IMR-90 (cell line): Measurements from ENCODE around the gene OR5B17. TPM values are rescaled to one million over a fixed set of nuclear protein-coding genes. Genes with fewer than 3 reads are reported as not detected.
A peak's percentile ranks its signal among the peaks of the same experiment; 100 is the strongest.

Experiments
- ATAC-seq: fragments of 200-7000 bp; cut with Tn5 transposase; 2 replicates; pipeline ENCODE4 v1.9.1; 2020; ENCODE audit warnings: low read depth, mild to moderate bottlenecking, moderate library complexity
- BruUV-seq: library from RNA; stranded (reverse); fragments of 400-500 nt; replicated peaks from 2 replicates; lab custom pipeline; 2021; lab: Mats Ljungman, UMichigan
- CTCF ChIA-PET: fragments of 300-600 bp; formaldehyde crosslinking; extraction: SDS; loops from one replicate; lab custom pipeline; 2021; ENCODE audit warnings: antibody characterized with exemption; lab: Yijun Ruan, JAX
- POLR2A ChIA-PET: fragments of 300-600 bp; sonication (Branson Sonifier 250); formaldehyde crosslinking; loops from one replicate; lab custom pipeline; 2022; ENCODE audit warnings: antibody characterized with exemption; ENCODE audit not compliant: unreplicated experiment; lab: Charles Lee
- DNase-seq: peaks from one replicate; pipeline ENCODE4 v3.0.0; 2013
- H2AFZ ChIP-seq: replicated peaks from 2 replicates; pipeline ENCODE3; 2013; ENCODE audit warnings: low read length, mild to moderate bottlenecking; ENCODE audit not compliant: poor library complexity
- H2AK5ac ChIP-seq: 2 replicates; pipeline ENCODE4 v1.6.1; 2013; ENCODE audit warnings: low read depth, low read length, inconsistent platforms
- H2AK9ac ChIP-seq: replicated peaks from 2 replicates; pipeline ENCODE3; 2013; ENCODE audit warnings: mild to moderate bottlenecking, low read depth, low read length, moderate library complexity; ENCODE audit not compliant: poor library complexity
- H2BK120ac ChIP-seq: 2 replicates; pipeline ENCODE4 v1.6.1; 2013; ENCODE audit warnings: low read depth, low read length, inconsistent platforms
- H2BK15ac ChIP-seq: 3 replicates; pipeline ENCODE4 v1.6.1; 2013; ENCODE audit warnings: low read depth, low read length, inconsistent platforms
- H2BK20ac ChIP-seq: 2 replicates; pipeline ENCODE4 v1.6.1; 2013; ENCODE audit warnings: low read depth, mild to moderate bottlenecking, inconsistent platforms, low read length, moderate library complexity
- H2BK5ac ChIP-seq: 2 replicates; pipeline ENCODE4 v1.6.1; 2013; ENCODE audit warnings: mild to moderate bottlenecking, low read depth, low read length, inconsistent platforms; ENCODE audit not compliant: poor library complexity, severe bottlenecking
- H3K14ac ChIP-seq: replicated peaks from 2 replicates; pipeline ENCODE4 v1.6.1; 2013; ENCODE audit warnings: low read depth, low read length, inconsistent platforms
- H3K18ac ChIP-seq: 2 replicates; pipeline ENCODE4 v1.6.1; 2013; ENCODE audit warnings: low read depth, low read length, control low read depth
- H3K23ac ChIP-seq: 2 replicates; pipeline ENCODE4 v1.6.1; 2013; ENCODE audit warnings: low read depth, low read length, inconsistent platforms
- H3K27ac ChIP-seq: 2 replicates; pipeline ENCODE4 v1.5.1; 2013; ENCODE audit warnings: mild to moderate bottlenecking, control low read depth, low read length; ENCODE audit not compliant: insufficient read depth
- H3K27me3 ChIP-seq: 2 replicates; pipeline ENCODE4 v1.6.1; 2013; ENCODE audit warnings: low read length; ENCODE audit not compliant: control insufficient read depth, insufficient read depth
- H3K36me3 ChIP-seq: 2 replicates; pipeline ENCODE4 v1.6.1; 2013; ENCODE audit warnings: low read length, mixed read lengths; ENCODE audit not compliant: control insufficient read depth, insufficient read depth
- H3K4ac ChIP-seq: 2 replicates; pipeline ENCODE4 v1.6.1; 2013; ENCODE audit warnings: low read depth, low read length, inconsistent platforms
- H3K4me1 ChIP-seq: 2 replicates; pipeline ENCODE4 v1.6.1; 2013; ENCODE audit warnings: low read length, mixed read lengths; ENCODE audit not compliant: control insufficient read depth, insufficient read depth
- H3K4me2 ChIP-seq: 2 replicates; pipeline ENCODE4 v1.6.1; 2013; ENCODE audit warnings: low read depth, mild to moderate bottlenecking, control low read depth, low read length, moderate library complexity
- H3K4me3 ChIP-seq: 2 replicates; pipeline ENCODE4 v1.5.1; 2013; ENCODE audit warnings: low read depth, mild to moderate bottlenecking, control low read depth, low read length, moderate library complexity; ENCODE audit not compliant: insufficient read depth
- H3K56ac ChIP-seq: 2 replicates; pipeline ENCODE4 v1.6.1; 2013; ENCODE audit warnings: low read length, inconsistent platforms; ENCODE audit not compliant: insufficient read depth; ENCODE audit errors: extremely low read depth
- H3K79me1 ChIP-seq, 2 experiments: 2 replicates each; pipeline ENCODE4 v1.6.1; 2013; ENCODE audit warnings: low read length in 2 of 2, inconsistent platforms in 1 of 2, low read depth in 1 of 2
- H3K9ac ChIP-seq: 2 replicates; pipeline ENCODE4 v1.6.1; 2013; ENCODE audit warnings: low read depth, low read length, control low read depth
- H3K9me1 ChIP-seq: 2 replicates; pipeline ENCODE4 v1.6.1; 2013; ENCODE audit warnings: low read length, inconsistent platforms; ENCODE audit not compliant: insufficient read depth
- H3K9me3 ChIP-seq: 2 replicates; pipeline ENCODE4 v1.6.1; 2013; ENCODE audit warnings: low read length; ENCODE audit not compliant: control insufficient read depth, insufficient read depth
- H4K20me1 ChIP-seq: 2 replicates; pipeline ENCODE4 v1.6.1; 2013; ENCODE audit warnings: low read length, inconsistent platforms; ENCODE audit not compliant: insufficient read depth
- H4K5ac ChIP-seq: 2 replicates; pipeline ENCODE4 v1.6.1; 2013; ENCODE audit warnings: mild to moderate bottlenecking, low read depth, low read length, control low read depth
- H4K8ac ChIP-seq, 2 experiments: 2 replicates each; pipeline ENCODE4 v1.6.1; 2013; ENCODE audit warnings: low read depth in 2 of 2, low read length in 2 of 2, control low read depth in 1 of 2, inconsistent platforms in 1 of 2
- H4K91ac ChIP-seq: 2 replicates; pipeline ENCODE4 v1.6.1; 2013; ENCODE audit warnings: low read depth, low read length, inconsistent platforms; ENCODE audit not compliant: insufficient read depth
- BHLHE40 ChIP-seq: fragments of 150-350 bp; IDR thresholded peaks from 2 replicates; pipeline ENCODE4 v1.6.1; 2016; ENCODE audit warnings: mild to moderate bottlenecking, low read depth, low read length
- CHD1 ChIP-seq: IDR thresholded peaks from 2 replicates; pipeline ENCODE4 v1.6.1; 2012; ENCODE audit warnings: low read depth, low read length, improper control_type of control experiment
- CTCF ChIP-seq: conservative IDR thresholded peaks from 2 replicates; pipeline ENCODE4 v1.5.1; 2012; ENCODE audit warnings: mild to moderate bottlenecking, low read depth, low read length, improper control_type of control experiment
- FOS ChIP-seq: fragments of 150-350 bp; IDR thresholded peaks from 2 replicates; pipeline ENCODE4 v1.6.1; 2016; ENCODE audit warnings: low read depth, low read length
- MAZ ChIP-seq: IDR thresholded peaks from 2 replicates; pipeline ENCODE4 v1.6.1; 2012; ENCODE audit warnings: low read depth, mild to moderate bottlenecking, low read length, improper control_type of control experiment, moderate library complexity, borderline replicate concordance
- MXI1 ChIP-seq: IDR thresholded peaks from 2 replicates; pipeline ENCODE4 v1.6.1; 2012; ENCODE audit warnings: low read depth, mild to moderate bottlenecking, low read length, moderate library complexity, borderline replicate concordance
- NFE2L2 ChIP-seq: fragments of 150-350 bp; IDR thresholded peaks from 2 replicates; pipeline ENCODE4 v1.6.1; 2016; ENCODE audit warnings: low read depth, mild to moderate bottlenecking, low read length
- POLR2A ChIP-seq: IDR thresholded peaks from 2 replicates; pipeline ENCODE4 v1.6.1; 2012; ENCODE audit warnings: mild to moderate bottlenecking, low read depth, low read length
- RCOR1 ChIP-seq: IDR thresholded peaks from 2 replicates; pipeline ENCODE4 v1.6.1; 2012; ENCODE audit warnings: mild to moderate bottlenecking, low read length, improper control_type of control experiment; ENCODE audit not compliant: insufficient replicate concordance
- RFX5 ChIP-seq: IDR thresholded peaks from 2 replicates; pipeline ENCODE4 v1.8.0; 2012; ENCODE audit warnings: low read depth, mild to moderate bottlenecking, low read length, moderate library complexity
- SMC3 ChIP-seq: fragments of 150-350 bp; IDR thresholded peaks from 2 replicates; pipeline ENCODE4 v1.6.1; 2016; ENCODE audit warnings: low read depth, mild to moderate bottlenecking, antibody characterized with exemption, low read length, moderate library complexity
- WGBS, 2 experiments: methylation state at CpG; one replicate each; pipeline versions ENCODE4 v1.1.5 to v1.1.7; 2013; ENCODE audit warnings: missing lambda C conversion rate in 2 of 2; ENCODE audit not compliant: insufficient read length in 1 of 2; ENCODE audit errors: extremely low coverage in 2 of 2; 5-methylcytosine and 5-hydroxymethylcytosine counted together
- dilution Hi-C: fragments of 300-500 bp; cut with HindIII; formaldehyde crosslinking; loops from one replicate; pipeline ENCODE4 v1.14.3; 2018; ENCODE audit warnings: low sequenced_read_pairs; ENCODE audit not compliant: unreplicated experiment
- in situ Hi-C: fragments of 300-500 bp; cut with MboI; formaldehyde crosslinking; loops from 3 replicates; pipeline ENCODE4 v1.14.3; 2019; ENCODE audit warnings: low sequenced_read_pairs, inconsistent platforms, mixed read lengths
- intact Hi-C: fragments of 100-400 bp; cut with micrococcal nuclease; formaldehyde crosslinking; loops from 2 replicates; pipeline ENCODE4 v1.10.0; 2022
- polyA plus RNA-seq, 3 experiments: library from polyadenylated mRNA; depleted of rRNA; stranded (reverse); fragments of >200 nt; gene quantifications; 2 replicates each; pipeline ENCODE4 v1.2.3, GENCODE V29; 2012; ENCODE audit warnings: low replicate concordance in 1 of 3
- total RNA-seq: library from RNA; depleted of rRNA; stranded (reverse); fragments of >200 nt; gene quantifications from 2 replicates; pipeline ENCODE4 v1.2.3, GENCODE V29; 2012

OR5B17 gene
- total and polyA plus RNA-seq, 2 of the 4 experiments (the other 2 are of a cell fraction) = not detected

DNA sequence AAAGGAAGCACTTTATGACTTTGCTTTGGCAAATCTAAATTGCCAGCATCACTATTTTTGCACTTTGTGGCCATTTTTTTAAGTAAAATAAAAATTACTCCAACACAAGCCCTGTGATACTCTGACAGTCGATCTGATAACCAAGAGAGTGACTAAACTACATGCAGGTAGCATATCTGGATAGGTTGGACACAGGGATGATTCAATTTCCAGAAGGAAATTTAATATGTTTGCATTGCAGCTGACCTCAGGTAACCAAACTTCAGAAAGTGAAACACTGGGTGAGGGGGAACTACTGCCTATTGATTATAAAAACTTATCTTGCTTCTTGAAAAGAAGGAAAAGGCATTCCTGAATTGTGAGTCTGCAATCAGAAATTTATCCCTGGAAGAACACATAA lies 33.9 kb upstream of the OR5B17 start:
- Histone ChIP-seq H3K27ac (peak overlapping the region; percentile 93; the same call in 1 of the 2 replicates), H3K4me1 (peaks cover 16% of the 10 kb centered on the region; the same call in 1 of the 2 replicates)
- BruUV-seq = no TSS peak

More for the DNA sequence above, 33.9 kb upstream of the OR5B17 start:
- no peak overlapping the region for H3K4me3 ChIP-seq
- peak overlapping the region; percentile 91 for H3K56ac ChIP-seq
- no peak overlapping the region for H2AFZ ChIP-seq
- ChIA-PET CTCF (interaction anchor here (1.4 kb wide), 1 partner anchor 120 kb away, joined by 4 read pairs; no protein-coding TSS in a partner anchor), POLR2A (interaction anchor here (1.2 kb wide), 1 partner anchor 116 kb away, joined by 4 read pairs; no protein-coding TSS in a partner anchor)
- no peak overlapping the region for H2AK9ac ChIP-seq
- H2BK20ac ChIP-seq = peak overlapping the region; percentile 99
- DNase-seq (peak; percentile 6), ATAC-seq (no peak)
- no peak overlapping the region for H3K4me2 ChIP-seq
- H2BK120ac ChIP-seq = peak overlapping the region; percentile 97
- H3K79me1 ChIP-seq = no peaks in the 10 kb centered on the region
- peak overlapping the region; percentile 98; the same call in 1 of the 2 replicates for H4K5ac ChIP-seq
- H4K20me1 ChIP-seq = no peaks in the 10 kb centered on the region
- peak overlapping the region; percentile 80 to 99 for H4K8ac ChIP-seq
- TF ChIP-seq CTCF = no peak
- no peak for TF ChIP-seq MAZ
- no peak for TF ChIP-seq NFE2L2
- no peak for TF ChIP-seq RFX5
- no peak for TF ChIP-seq BHLHE40
- TF ChIP-seq MXI1 = no peak
- TF ChIP-seq FOS = no peak
- TF ChIP-seq POLR2A = no peak
- no peak for TF ChIP-seq SMC3
- TF ChIP-seq RCOR1 = no peak
- TF ChIP-seq CHD1 = no peak
- H3K27me3 ChIP-seq = no peaks in the 10 kb centered on the region
- peak overlapping the region; percentile 71; the same call in 1 of the 2 replicates for H3K9ac ChIP-seq
- H3K36me3 ChIP-seq = no peaks in the 10 kb centered on the region
- peaks cover 8% of the 10 kb centered on the region for H3K9me3 ChIP-seq
- H3K4ac ChIP-seq = peak overlapping the region; percentile 95; the same call in 1 of the 2 replicates
- H3K18ac ChIP-seq = peak overlapping the region; percentile 100
- H3K14ac ChIP-seq = peak overlapping the region; percentile 67; the same call in 1 of the 2 replicates
- H2AK5ac ChIP-seq = no peak overlapping the region
- H4K91ac ChIP-seq = peak overlapping the region; percentile 83
- H3K9me1 ChIP-seq = no peaks in the 10 kb centered on the region
- WGBS, 2 experiments = no CpG with 5 or more reads among the region's 1 CpG
- intact Hi-C loops (loop anchor here (2.0 to 10.0 kb wide), 6 partner anchors 60 to 630 kb away; partner anchors contain the start of gene CTNND1), dilution Hi-C loops (no loop called here), in situ Hi-C loops (no loop called here)
- peak overlapping the region; percentile 90; the same call in 1 of the 2 replicates for H3K23ac ChIP-seq
- H2BK15ac ChIP-seq = peak overlapping the region; percentile 8; the same call in 1 of the 3 replicates
- peak overlapping the region; percentile 100 for H2BK5ac ChIP-seq
